ENCODE data around the gene RABL2B. TPM values are rescaled to one million over a fixed set of nuclear protein-coding genes. Genes with fewer than 3 reads are reported as not detected.
"Not testable (repeated sequence)": the region's sequence is repeated elsewhere in the genome, so short reads cannot be mapped to it uniquely, and the experiment has no call there.

RABL2B gene
- 44.3 TPM for total RNA-seq

GRCh38 chr22:50783033-50783879, at the start of gene RABL2B:
Gene RABL2B, minus strand, starts transcription at chr22:50783636. Its CDS starts 1,342 bp downstream, at chr22:50782294.
- peak; percentile 88 for DNase-seq (ENCODE audit: low spot score)

GRCh38 chr22:50786936-50787335, 3.5 kb upstream of the RABL2B start:
- not testable (repeated sequence) for DNase-seq (ENCODE audit: low spot score)

GRCh38 chr22:50785289-50785688, 1.9 kb upstream of the RABL2B start:
- DNase-seq (ENCODE audit: low spot score), result not testable (repeated sequence)

- DNase-seq (ENCODE audit: low spot score), result not testable (repeated sequence)
Observed at GRCh38 chr22:50783880-50784276, 442 bp upstream of the RABL2B start.

- not testable (repeated sequence) for DNase-seq (ENCODE audit: low spot score)
Observed at GRCh38 chr22:50782253-50782652, 1.2 kb downstream of the RABL2B start.

- not testable (repeated sequence) for DNase-seq (ENCODE audit: low spot score)
Observed at GRCh38 chr22:50780244-50780643, 3.2 kb downstream of the RABL2B start.

GRCh38 chr22:50777631-50778030, 5.8 kb downstream of the RABL2B start:
- not testable (repeated sequence) for DNase-seq (ENCODE audit: low spot score)

GRCh38 chr22:50775132-50775531, 8.3 kb downstream of the RABL2B start:
- not testable (repeated sequence) for DNase-seq (ENCODE audit: low spot score)

GRCh38 chr22:50764288-50764687, 19.1 kb downstream of the RABL2B start:
- DNase-seq (ENCODE audit: low spot score), result not testable (repeated sequence)

- not testable (repeated sequence) for DNase-seq (ENCODE audit: low spot score)
Observed at GRCh38 chr22:50761829-50762228, 21.6 kb downstream of the RABL2B start.

GRCh38 chr22:50759597-50760341, 23.7 kb downstream of the RABL2B start:
- DNase-seq (ENCODE audit: low spot score), result not testable (repeated sequence)

- not testable (repeated sequence) for DNase-seq (ENCODE audit: low spot score)
Observed at GRCh38 chr22:50756949-50757491, 26.4 kb downstream of the RABL2B start.

- DNase-seq (ENCODE audit: low spot score), result not testable (repeated sequence)
Observed at GRCh38 chr22:50756406-50756805, 27.0 kb downstream of the RABL2B start.

GRCh38 chr22:50755251-50755650, 28.2 kb downstream of the RABL2B start:
- DNase-seq (ENCODE audit: low spot score), result not testable (repeated sequence)

GRCh38 chr22:50749302-50750074, 33.9 kb downstream of the RABL2B start:
- not testable (repeated sequence) for DNase-seq (ENCODE audit: low spot score)

GRCh38 chr22:50748630-50749029, 34.8 kb downstream of the RABL2B start:
- DNase-seq (ENCODE audit: low spot score), result not testable (repeated sequence)

GRCh38 chr22:50747521-50747920, 35.9 kb downstream of the RABL2B start:
- DNase-seq (ENCODE audit: low spot score), result not testable (repeated sequence)

- DNase-seq (ENCODE audit: low spot score), result not testable (repeated sequence)
Observed at GRCh38 chr22:50744424-50744823, 39.0 kb downstream of the RABL2B start.

GRCh38 chr22:50740714-50741113, 42.7 kb downstream of the RABL2B start:
- DNase-seq (ENCODE audit: low spot score), result not testable (repeated sequence)

GRCh38 chr22:50739894-50740293, 43.5 kb downstream of the RABL2B start:
- no peak for DNase-seq (ENCODE audit: low spot score)

GRCh38 chr22:50739279-50739691, 44.2 kb downstream of the RABL2B start:
- no peak for DNase-seq (ENCODE audit: low spot score)
